Measurements from ENCODE around the gene SRRM4.

GRCh38 chr12:119020406-119021360 lies 39.3 kb downstream of the SRRM4 start:
- no peak for TF ChIP-seq CTCF (IDR thresholded peaks at IDR 0.05)
- no peak for TF ChIP-seq POLR2A (IDR thresholded peaks at IDR 0.05)
- no peak for TF ChIP-seq EP300 (IDR thresholded peaks at IDR 0.05)
